SK-N-SH treated with all-trans-retinoic acid at 6 μM for 48 hours (cell line): ENCODE data around the gene DCTN2.

Experiments
- ATAC-seq: fragments of 200-7000 bp; cut with Tn5 transposase; 3 replicates; pipeline ENCODE4 v1.9.1; 2020; ENCODE audit warnings: mild to moderate bottlenecking, moderate library complexity
- ARNTL ChIP-seq: fragments of 450-650 bp; formaldehyde crosslinking; IDR thresholded peaks from 2 replicates; pipeline ENCODE4 v1.5.0; 2020; ENCODE audit warnings: low read depth, mild to moderate bottlenecking, moderate library complexity, borderline replicate concordance
- BACH2 ChIP-seq: fragments of 250-450 bp; sonication (Bioruptor Pico); IDR thresholded peaks from 2 replicates; pipeline ENCODE4 v1.9.0; 2021; ENCODE audit warnings: mild to moderate bottlenecking, borderline replicate concordance
- CSDC2 ChIP-seq: fragments of 250-450 bp; sonication (Bioruptor Pico); IDR thresholded peaks from 2 replicates; pipeline ENCODE4 v1.5.0; 2020; ENCODE audit warnings: mild to moderate bottlenecking, moderate library complexity
- ESRRG ChIP-seq: fragments of 250-450 bp; sonication (Bioruptor Pico); IDR thresholded peaks from 2 replicates; pipeline ENCODE4 v1.6.1; 2021; ENCODE audit warnings: mild to moderate bottlenecking
- GLIS3 ChIP-seq: fragments of 250-450 bp; sonication (Bioruptor Pico); IDR thresholded peaks from 2 replicates; pipeline ENCODE4 v1.5.0; 2020; ENCODE audit warnings: mild to moderate bottlenecking, moderate library complexity
- ISL1 ChIP-seq: fragments of 250-450 bp; sonication (Bioruptor Pico); IDR thresholded peaks from 2 replicates; pipeline ENCODE4 v2.1.2; 2022; ENCODE audit warnings: mild to moderate bottlenecking, moderate library complexity
- PPARA ChIP-seq: fragments of 250-450 bp; sonication (Bioruptor Pico); IDR thresholded peaks from 2 replicates; pipeline ENCODE4 v1.5.0; 2020; ENCODE audit warnings: mild to moderate bottlenecking, borderline replicate concordance
- RARB ChIP-seq: fragments of 250-450 bp; sonication (Bioruptor Pico); IDR thresholded peaks from 2 replicates; pipeline ENCODE4 v1.8.0; 2021; ENCODE audit warnings: mild to moderate bottlenecking, moderate library complexity
- SNAI2 ChIP-seq: fragments of 250-450 bp; sonication (Bioruptor Pico); IDR thresholded peaks from 2 replicates; pipeline ENCODE4 v1.5.0; 2020; ENCODE audit warnings: mild to moderate bottlenecking, moderate library complexity
- TCF4 ChIP-seq: fragments of 250-450 bp; sonication (Bioruptor Pico); IDR thresholded peaks from 2 replicates; pipeline ENCODE4 v1.8.0; 2021; ENCODE audit warnings: mild to moderate bottlenecking, moderate library complexity, borderline replicate concordance
- TOX ChIP-seq: fragments of 250-450 bp; sonication (Bioruptor Pico); IDR thresholded peaks from 2 replicates; pipeline ENCODE4 v1.8.0; 2021; ENCODE audit warnings: mild to moderate bottlenecking, moderate library complexity, borderline replicate concordance
- ZC3H10 ChIP-seq: fragments of 250-450 bp; sonication (Bioruptor Pico); IDR thresholded peaks from 2 replicates; pipeline ENCODE4 v1.5.1; 2021; ENCODE audit warnings: mild to moderate bottlenecking, moderate library complexity
- ZFP3 ChIP-seq: fragments of 250-450 bp; sonication (Bioruptor Pico); IDR thresholded peaks from 2 replicates; pipeline ENCODE4 v1.5.0; 2020; ENCODE audit warnings: mild to moderate bottlenecking, moderate library complexity
- ZFP30 ChIP-seq: fragments of 450-650 bp; formaldehyde crosslinking; IDR thresholded peaks from 2 replicates; pipeline ENCODE4 v1.5.0; 2022; ENCODE audit warnings: mild to moderate bottlenecking, moderate library complexity
- ZNF565 ChIP-seq: fragments of 450-650 bp; formaldehyde crosslinking; conservative IDR thresholded peaks from 2 replicates; pipeline ENCODE4 v1.5.0; 2020; ENCODE audit warnings: low read depth, mild to moderate bottlenecking, moderate library complexity
- ZNF70 ChIP-seq: fragments of 450-650 bp; formaldehyde crosslinking; IDR thresholded peaks from 2 replicates; pipeline ENCODE4 v1.5.0; 2020; ENCODE audit warnings: mild to moderate bottlenecking, moderate library complexity
- TF ChIP-seq, protein P1 (sequence below): fragments of 250-450 bp; sonication (Bioruptor Pico); IDR thresholded peaks from 2 replicates; pipeline ENCODE4 v1.5.0; 2020; ENCODE audit warnings: mild to moderate bottlenecking, moderate library complexity
- TF ChIP-seq, protein P2 (sequence below): fragments of 250-450 bp; sonication (Bioruptor Pico); IDR thresholded peaks from 2 replicates; pipeline ENCODE4 v1.8.0; 2021; ENCODE audit warnings: low read depth, mild to moderate bottlenecking, moderate library complexity, borderline replicate concordance
- TF ChIP-seq, protein P3 (sequence below): fragments of 250-450 bp; sonication (Bioruptor Pico); IDR thresholded peaks from 2 replicates; pipeline ENCODE4 v1.8.0; 2020; ENCODE audit warnings: mild to moderate bottlenecking, moderate library complexity, borderline replicate concordance
- TF ChIP-seq, protein P4 (sequence below): fragments of 250-450 bp; sonication (Bioruptor Pico); IDR thresholded peaks from 2 replicates; pipeline ENCODE4 v1.5.1; 2021; ENCODE audit warnings: mild to moderate bottlenecking, moderate library complexity
- TF ChIP-seq, protein P5 (sequence below): fragments of 250-450 bp; sonication (Bioruptor Pico); IDR thresholded peaks from 2 replicates; pipeline ENCODE4 v1.5.1; 2020; ENCODE audit warnings: low read depth, mild to moderate bottlenecking, moderate library complexity

The DCTN2 gene

DNA sequence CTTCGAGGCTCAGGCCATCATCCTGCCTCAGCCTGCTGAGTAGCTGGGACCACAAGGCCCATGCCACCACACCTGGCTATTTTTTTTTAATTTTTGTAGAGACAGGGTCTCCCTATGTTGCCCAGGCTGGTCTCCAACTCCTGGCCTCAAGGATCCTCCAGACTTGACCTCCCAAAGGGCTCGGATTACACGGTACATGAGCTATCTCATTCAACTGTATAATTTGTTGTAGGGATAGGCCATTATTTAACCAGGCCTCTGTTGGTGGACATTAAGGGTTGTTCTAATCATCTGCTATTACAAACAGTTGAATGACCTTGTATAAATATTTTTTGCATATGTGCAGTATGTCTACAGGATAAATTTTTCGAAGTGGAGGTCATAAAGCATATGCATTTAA is 11.9 kb upstream of the DCTN2 start (continued):
- TF ChIP-seq, protein P1, sequence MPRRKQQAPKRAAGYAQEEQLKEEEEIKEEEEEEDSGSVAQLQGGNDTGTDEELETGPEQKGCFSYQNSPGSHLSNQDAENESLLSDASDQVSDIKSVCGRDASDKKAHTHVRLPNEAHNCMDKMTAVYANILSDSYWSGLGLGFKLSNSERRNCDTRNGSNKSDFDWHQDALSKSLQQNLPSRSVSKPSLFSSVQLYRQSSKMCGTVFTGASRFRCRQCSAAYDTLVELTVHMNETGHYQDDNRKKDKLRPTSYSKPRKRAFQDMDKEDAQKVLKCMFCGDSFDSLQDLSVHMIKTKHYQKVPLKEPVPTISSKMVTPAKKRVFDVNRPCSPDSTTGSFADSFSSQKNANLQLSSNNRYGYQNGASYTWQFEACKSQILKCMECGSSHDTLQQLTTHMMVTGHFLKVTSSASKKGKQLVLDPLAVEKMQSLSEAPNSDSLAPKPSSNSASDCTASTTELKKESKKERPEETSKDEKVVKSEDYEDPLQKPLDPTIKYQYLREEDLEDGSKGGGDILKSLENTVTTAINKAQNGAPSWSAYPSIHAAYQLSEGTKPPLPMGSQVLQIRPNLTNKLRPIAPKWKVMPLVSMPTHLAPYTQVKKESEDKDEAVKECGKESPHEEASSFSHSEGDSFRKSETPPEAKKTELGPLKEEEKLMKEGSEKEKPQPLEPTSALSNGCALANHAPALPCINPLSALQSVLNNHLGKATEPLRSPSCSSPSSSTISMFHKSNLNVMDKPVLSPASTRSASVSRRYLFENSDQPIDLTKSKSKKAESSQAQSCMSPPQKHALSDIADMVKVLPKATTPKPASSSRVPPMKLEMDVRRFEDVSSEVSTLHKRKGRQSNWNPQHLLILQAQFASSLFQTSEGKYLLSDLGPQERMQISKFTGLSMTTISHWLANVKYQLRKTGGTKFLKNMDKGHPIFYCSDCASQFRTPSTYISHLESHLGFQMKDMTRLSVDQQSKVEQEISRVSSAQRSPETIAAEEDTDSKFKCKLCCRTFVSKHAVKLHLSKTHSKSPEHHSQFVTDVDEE (CRISPR knock-in tag): no peak
- TF ChIP-seq TCF4 (CRISPR knock-in tag) (no peak), RARB (CRISPR knock-in tag) (no peak), SNAI2 (CRISPR knock-in tag) (no peak), ISL1 (CRISPR knock-in tag) (no peak), ZFP3 (CRISPR knock-in tag) (no peak), CSDC2 (CRISPR knock-in tag) (no peak)

DNA sequence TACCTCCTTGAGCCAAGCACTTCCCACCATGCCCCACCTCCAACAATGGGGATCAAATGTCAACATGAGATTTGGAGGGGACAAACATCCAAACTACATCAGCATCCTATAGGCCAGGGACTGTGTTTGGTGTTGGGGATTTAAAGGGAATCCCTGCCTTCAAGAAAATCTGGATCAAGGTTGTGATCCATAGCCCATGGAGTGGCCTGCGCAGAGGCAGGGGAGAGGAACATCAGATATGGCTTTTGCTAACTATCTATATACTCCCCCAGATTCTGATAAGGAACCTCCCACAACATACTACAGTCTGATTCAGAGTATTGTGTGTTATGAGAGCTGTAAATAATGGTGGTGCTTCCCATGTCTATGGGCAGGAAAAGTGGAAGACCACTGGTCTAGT is 7.9 kb upstream of the DCTN2 start:
- ATAC-seq: no peak
- no peak for TF ChIP-seq TOX (CRISPR knock-in tag)
- TF ChIP-seq PPARA (CRISPR knock-in tag): no peak
- TF ChIP-seq, protein P2, sequence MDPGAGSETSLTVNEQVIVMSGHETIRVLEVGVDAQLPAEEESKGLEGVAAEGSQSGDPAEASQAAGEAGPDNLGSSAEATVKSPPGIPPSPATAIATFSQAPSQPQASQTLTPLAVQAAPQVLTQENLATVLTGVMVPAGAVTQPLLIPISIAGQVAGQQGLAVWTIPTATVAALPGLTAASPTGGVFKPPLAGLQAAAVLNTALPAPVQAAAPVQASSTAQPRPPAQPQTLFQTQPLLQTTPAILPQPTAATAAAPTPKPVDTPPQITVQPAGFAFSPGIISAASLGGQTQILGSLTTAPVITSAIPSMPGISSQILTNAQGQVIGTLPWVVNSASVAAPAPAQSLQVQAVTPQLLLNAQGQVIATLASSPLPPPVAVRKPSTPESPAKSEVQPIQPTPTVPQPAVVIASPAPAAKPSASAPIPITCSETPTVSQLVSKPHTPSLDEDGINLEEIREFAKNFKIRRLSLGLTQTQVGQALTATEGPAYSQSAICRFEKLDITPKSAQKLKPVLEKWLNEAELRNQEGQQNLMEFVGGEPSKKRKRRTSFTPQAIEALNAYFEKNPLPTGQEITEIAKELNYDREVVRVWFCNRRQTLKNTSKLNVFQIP: no peak
- TF ChIP-seq, protein P3, sequence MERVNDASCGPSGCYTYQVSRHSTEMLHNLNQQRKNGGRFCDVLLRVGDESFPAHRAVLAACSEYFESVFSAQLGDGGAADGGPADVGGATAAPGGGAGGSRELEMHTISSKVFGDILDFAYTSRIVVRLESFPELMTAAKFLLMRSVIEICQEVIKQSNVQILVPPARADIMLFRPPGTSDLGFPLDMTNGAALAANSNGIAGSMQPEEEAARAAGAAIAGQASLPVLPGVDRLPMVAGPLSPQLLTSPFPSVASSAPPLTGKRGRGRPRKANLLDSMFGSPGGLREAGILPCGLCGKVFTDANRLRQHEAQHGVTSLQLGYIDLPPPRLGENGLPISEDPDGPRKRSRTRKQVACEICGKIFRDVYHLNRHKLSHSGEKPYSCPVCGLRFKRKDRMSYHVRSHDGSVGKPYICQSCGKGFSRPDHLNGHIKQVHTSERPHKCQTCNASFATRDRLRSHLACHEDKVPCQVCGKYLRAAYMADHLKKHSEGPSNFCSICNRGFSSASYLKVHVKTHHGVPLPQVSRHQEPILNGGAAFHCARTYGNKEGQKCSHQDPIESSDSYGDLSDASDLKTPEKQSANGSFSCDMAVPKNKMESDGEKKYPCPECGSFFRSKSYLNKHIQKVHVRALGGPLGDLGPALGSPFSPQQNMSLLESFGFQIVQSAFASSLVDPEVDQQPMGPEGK (CRISPR knock-in tag): no peak
- TF ChIP-seq ISL1 (CRISPR knock-in tag): no peak
- no peak for TF ChIP-seq ZC3H10
- no peak for TF ChIP-seq GLIS3 (CRISPR knock-in tag)
- no peak for TF ChIP-seq ZNF70 (CRISPR knock-in tag)
- TF ChIP-seq ESRRG (CRISPR knock-in tag): no peak
- no peak for TF ChIP-seq SNAI2 (CRISPR knock-in tag)
- TF ChIP-seq RARB (CRISPR knock-in tag): no peak
- no peak for TF ChIP-seq ZNF565 (CRISPR knock-in tag)
- TF ChIP-seq BACH2 (CRISPR knock-in tag): no peak
- TF ChIP-seq TCF4 (CRISPR knock-in tag): no peak
- TF ChIP-seq, protein P4, sequence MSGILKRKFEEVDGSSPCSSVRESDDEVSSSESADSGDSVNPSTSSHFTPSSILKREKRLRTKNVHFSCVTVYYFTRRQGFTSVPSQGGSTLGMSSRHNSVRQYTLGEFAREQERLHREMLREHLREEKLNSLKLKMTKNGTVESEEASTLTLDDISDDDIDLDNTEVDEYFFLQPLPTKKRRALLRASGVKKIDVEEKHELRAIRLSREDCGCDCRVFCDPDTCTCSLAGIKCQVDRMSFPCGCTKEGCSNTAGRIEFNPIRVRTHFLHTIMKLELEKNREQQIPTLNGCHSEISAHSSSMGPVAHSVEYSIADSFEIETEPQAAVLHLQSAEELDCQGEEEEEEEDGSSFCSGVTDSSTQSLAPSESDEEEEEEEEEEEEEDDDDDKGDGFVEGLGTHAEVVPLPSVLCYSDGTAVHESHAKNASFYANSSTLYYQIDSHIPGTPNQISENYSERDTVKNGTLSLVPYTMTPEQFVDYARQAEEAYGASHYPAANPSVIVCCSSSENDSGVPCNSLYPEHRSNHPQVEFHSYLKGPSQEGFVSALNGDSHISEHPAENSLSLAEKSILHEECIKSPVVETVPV (CRISPR knock-in tag): no peak
- TF ChIP-seq, protein P5, sequence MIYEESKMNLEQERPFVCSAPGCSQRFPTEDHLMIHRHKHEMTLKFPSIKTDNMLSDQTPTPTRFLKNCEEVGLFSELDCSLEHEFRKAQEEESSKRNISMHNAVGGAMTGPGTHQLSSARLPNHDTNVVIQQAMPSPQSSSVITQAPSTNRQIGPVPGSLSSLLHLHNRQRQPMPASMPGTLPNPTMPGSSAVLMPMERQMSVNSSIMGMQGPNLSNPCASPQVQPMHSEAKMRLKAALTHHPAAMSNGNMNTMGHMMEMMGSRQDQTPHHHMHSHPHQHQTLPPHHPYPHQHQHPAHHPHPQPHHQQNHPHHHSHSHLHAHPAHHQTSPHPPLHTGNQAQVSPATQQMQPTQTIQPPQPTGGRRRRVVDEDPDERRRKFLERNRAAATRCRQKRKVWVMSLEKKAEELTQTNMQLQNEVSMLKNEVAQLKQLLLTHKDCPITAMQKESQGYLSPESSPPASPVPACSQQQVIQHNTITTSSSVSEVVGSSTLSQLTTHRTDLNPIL (CRISPR knock-in tag): no peak
- no peak for TF ChIP-seq ARNTL
- no peak for TF ChIP-seq ZFP30 (CRISPR knock-in tag)
- TF ChIP-seq, protein P1 (CRISPR knock-in tag): no peak
